ENCODE results near the gene TENM4. TPM values are rescaled to one million over a fixed set of nuclear protein-coding genes. Genes with fewer than 3 reads are reported as not detected.

TENM4 gene
- total and polyA plus RNA-seq, 4 experiments from 2014 or later = 0.25 to 0.28 TPM; not detected in 2

GRCh38 chr11:79412761-79413160 lies 28.1 kb downstream of the TENM4 start:
- DNase-seq = no peak
- Histone ChIP-seq H3K27me3 (ENCODE audit: insufficient read depth, low read length) (no peaks in the 10 kb centered on the region), H3K27ac (ENCODE audit: low read depth, low read length) (no peak overlapping the region), H3K9me3 (ENCODE audit: control insufficient read depth in 1 of 2, low read length in 2 of 2) (no peaks in the 10 kb centered on the region), H3K4me1 (ENCODE audit: insufficient read depth, low read length) (no peaks in the 10 kb centered on the region), H3K4me3 (ENCODE audit: low read length in 2 of 2) (no peak overlapping the region), H3K36me3 (ENCODE audit: insufficient read depth, low read length) (no peaks in the 10 kb centered on the region)
- no peaks in the 10 kb centered on the region for H3K36me3 Mint-ChIP-seq
- H3K9me3 Mint-ChIP-seq = peaks cover 0 to 9% (median 4%) of the 10 kb centered on the region in 8 donors
- H3K27me3 Mint-ChIP-seq = peaks cover 0 to 1% of the 10 kb centered on the region in 2 donors
- ChIA-PET CTCF (ENCODE audit: partially characterized antibody) (no interaction called here), POLR2A (ENCODE audit: partially characterized antibody) (no interaction called here)
- H3K4me1 Mint-ChIP-seq = no peaks in the 10 kb centered on the region
- H3K27ac Mint-ChIP-seq = no peak overlapping the region
- H3K4me3 Mint-ChIP-seq = no peak overlapping the region
- intact Hi-C loops (cut with micrococcal nuclease) = no loop called here

- no peaks in the 10 kb centered on the region for H3K36me3 ChIP-seq (ENCODE audit: insufficient read depth, low read length)
- no peak overlapping the region for H3K27ac ChIP-seq (ENCODE audit: low read depth, low read length)
- Mint-ChIP-seq H3K27me3 (peaks cover 0 to 1% of the 10 kb centered on the region in 2 donors), H3K4me1 (no peaks in the 10 kb centered on the region), H3K36me3 (no peaks in the 10 kb centered on the region), H3K4me3 (no peak overlapping the region), H3K27ac (no peak overlapping the region), H3K9me3 (peaks cover 0 to 5% (median 2%) of the 10 kb centered on the region in 8 donors)
- H3K27me3 ChIP-seq (ENCODE audit: insufficient read depth, low read length) = no peaks in the 10 kb centered on the region
- intact Hi-C loops (cut with micrococcal nuclease) = no loop called here
- no peak overlapping the region for H3K4me3 ChIP-seq (ENCODE audit: low read length in 2 of 2)
- CTCF ChIA-PET (ENCODE audit: partially characterized antibody) = no interaction called here
- H3K9me3 ChIP-seq (ENCODE audit: control insufficient read depth in 1 of 2, low read length in 2 of 2) = no peaks in the 10 kb centered on the region
- DNase-seq = no peak
- no peaks in the 10 kb centered on the region for H3K4me1 ChIP-seq (ENCODE audit: insufficient read depth, low read length)
- POLR2A ChIA-PET (ENCODE audit: partially characterized antibody) = no interaction called here
Measured at GRCh38 chr11:79409330-79409729, 31.5 kb downstream of the TENM4 start.

GRCh38 chr11:79406376-79406775 lies 34.5 kb downstream of the TENM4 start:
- Histone ChIP-seq H3K4me1 (ENCODE audit: insufficient read depth, low read length) (no peaks in the 10 kb centered on the region), H3K9me3 (ENCODE audit: control insufficient read depth in 1 of 2, low read length in 2 of 2) (no peaks in the 10 kb centered on the region), H3K27ac (ENCODE audit: low read depth, low read length) (no peak overlapping the region), H3K36me3 (ENCODE audit: insufficient read depth, low read length) (no peaks in the 10 kb centered on the region), H3K4me3 (ENCODE audit: low read length in 2 of 2) (no peak overlapping the region), H3K27me3 (ENCODE audit: insufficient read depth, low read length) (no peaks in the 10 kb centered on the region)
- no peak overlapping the region for H3K4me3 Mint-ChIP-seq
- H3K27me3 Mint-ChIP-seq = peaks cover 0 to under 1% of the 10 kb centered on the region in 2 donors
- POLR2A ChIA-PET (ENCODE audit: partially characterized antibody) = no interaction called here
- no peaks in the 10 kb centered on the region for H3K36me3 Mint-ChIP-seq
- H3K9me3 Mint-ChIP-seq = peaks cover 0 to 8% (median 2%) of the 10 kb centered on the region in 8 donors
- intact Hi-C loops (cut with micrococcal nuclease) = no loop called here
- CTCF ChIA-PET (ENCODE audit: partially characterized antibody) = no interaction called here
- H3K4me1 Mint-ChIP-seq = no peaks in the 10 kb centered on the region
- DNase-seq = no peak
- no peak overlapping the region for H3K27ac Mint-ChIP-seq

- Mint-ChIP-seq H3K9me3 (peaks cover 0 to 8% (median 2%) of the 10 kb centered on the region in 8 donors), H3K27me3 (no peaks in the 10 kb centered on the region), H3K27ac (no peak overlapping the region), H3K36me3 (no peaks in the 10 kb centered on the region), H3K4me1 (no peaks in the 10 kb centered on the region), H3K4me3 (no peak overlapping the region)
- Histone ChIP-seq H3K27me3 (ENCODE audit: insufficient read depth, low read length) (no peaks in the 10 kb centered on the region), H3K9me3 (ENCODE audit: control insufficient read depth in 1 of 2, low read length in 2 of 2) (no peaks in the 10 kb centered on the region), H3K4me3 (ENCODE audit: low read length in 2 of 2) (no peak overlapping the region), H3K4me1 (ENCODE audit: insufficient read depth, low read length) (no peaks in the 10 kb centered on the region), H3K36me3 (ENCODE audit: insufficient read depth, low read length) (no peaks in the 10 kb centered on the region), H3K27ac (ENCODE audit: low read depth, low read length) (no peak overlapping the region)
- POLR2A ChIA-PET (ENCODE audit: partially characterized antibody) = no interaction called here
- CTCF ChIA-PET (ENCODE audit: partially characterized antibody) = no interaction called here
- intact Hi-C loops (cut with micrococcal nuclease) = no loop called here
- no peak for DNase-seq
Measured at GRCh38 chr11:79404806-79405205, 36.0 kb downstream of the TENM4 start.

- no peaks in the 10 kb centered on the region for H3K36me3 ChIP-seq (ENCODE audit: insufficient read depth, low read length)
- peaks cover 0 to 8% (median 2%) of the 10 kb centered on the region in 8 donors for H3K9me3 Mint-ChIP-seq
- no peaks in the 10 kb centered on the region for H3K4me1 ChIP-seq (ENCODE audit: insufficient read depth, low read length)
- no peak overlapping the region for H3K4me3 ChIP-seq (ENCODE audit: low read length in 2 of 2)
- intact Hi-C loops (cut with micrococcal nuclease) = no loop called here
- no peak overlapping the region for H3K4me3 Mint-ChIP-seq
- no peak for DNase-seq
- no peaks in the 10 kb centered on the region for H3K27me3 Mint-ChIP-seq
- no peak overlapping the region for H3K27ac ChIP-seq (ENCODE audit: low read depth, low read length)
- no peaks in the 10 kb centered on the region for H3K36me3 Mint-ChIP-seq
- no peak overlapping the region for H3K27ac Mint-ChIP-seq
- no peaks in the 10 kb centered on the region for H3K9me3 ChIP-seq (ENCODE audit: control insufficient read depth in 1 of 2, low read length in 2 of 2)
- POLR2A ChIA-PET (ENCODE audit: partially characterized antibody) = no interaction called here
- no peaks in the 10 kb centered on the region for H3K27me3 ChIP-seq (ENCODE audit: insufficient read depth, low read length)
- CTCF ChIA-PET (ENCODE audit: partially characterized antibody) = no interaction called here
- H3K4me1 Mint-ChIP-seq = no peaks in the 10 kb centered on the region
Measured at GRCh38 chr11:79404325-79404724, 36.5 kb downstream of the TENM4 start.

- Histone ChIP-seq H3K27ac (ENCODE audit: low read depth, low read length) (no peak overlapping the region), H3K4me1 (ENCODE audit: insufficient read depth, low read length) (no peaks in the 10 kb centered on the region), H3K4me3 (ENCODE audit: low read length in 2 of 2) (no peak overlapping the region), H3K9me3 (ENCODE audit: control insufficient read depth in 1 of 2, low read length in 2 of 2) (no peaks in the 10 kb centered on the region), H3K27me3 (ENCODE audit: insufficient read depth, low read length) (no peaks in the 10 kb centered on the region), H3K36me3 (ENCODE audit: insufficient read depth, low read length) (no peaks in the 10 kb centered on the region)
- Mint-ChIP-seq H3K27me3 (no peaks in the 10 kb centered on the region), H3K4me3 (no peak overlapping the region), H3K27ac (no peak overlapping the region), H3K4me1 (no peaks in the 10 kb centered on the region), H3K9me3 (peaks cover 0 to 8% (median 2%) of the 10 kb centered on the region in 8 donors), H3K36me3 (no peaks in the 10 kb centered on the region)
- no peak for DNase-seq
- intact Hi-C loops (cut with micrococcal nuclease) = no loop called here
- ChIA-PET CTCF (ENCODE audit: partially characterized antibody) (no interaction called here), POLR2A (ENCODE audit: partially characterized antibody) (no interaction called here)
Measured at GRCh38 chr11:79403839-79404238, 37.0 kb downstream of the TENM4 start.

GRCh38 chr11:79402912-79403311 lies 37.9 kb downstream of the TENM4 start:
- Mint-ChIP-seq H3K27me3 (no peaks in the 10 kb centered on the region), H3K36me3 (no peaks in the 10 kb centered on the region), H3K4me1 (no peaks in the 10 kb centered on the region), H3K27ac (no peak overlapping the region), H3K9me3 (peaks cover 0 to 7% (median 2%) of the 10 kb centered on the region in 8 donors), H3K4me3 (no peak overlapping the region)
- ChIA-PET CTCF (ENCODE audit: partially characterized antibody) (no interaction called here), POLR2A (ENCODE audit: partially characterized antibody) (no interaction called here)
- H3K4me3 ChIP-seq (ENCODE audit: low read length in 2 of 2) = no peak overlapping the region
- H3K9me3 ChIP-seq (ENCODE audit: control insufficient read depth in 1 of 2, low read length in 2 of 2) = no peaks in the 10 kb centered on the region
- no peaks in the 10 kb centered on the region for H3K36me3 ChIP-seq (ENCODE audit: insufficient read depth, low read length)
- no peaks in the 10 kb centered on the region for H3K27me3 ChIP-seq (ENCODE audit: insufficient read depth, low read length)
- DNase-seq = no peak
- intact Hi-C loops (cut with micrococcal nuclease) = no loop called here
- no peak overlapping the region for H3K27ac ChIP-seq (ENCODE audit: low read depth, low read length)
- no peaks in the 10 kb centered on the region for H3K4me1 ChIP-seq (ENCODE audit: insufficient read depth, low read length)

- H3K27me3 ChIP-seq (ENCODE audit: insufficient read depth, low read length) = no peaks in the 10 kb centered on the region
- no peak overlapping the region for H3K4me3 ChIP-seq (ENCODE audit: low read length in 2 of 2)
- no peak overlapping the region for H3K4me3 Mint-ChIP-seq
- no peaks in the 10 kb centered on the region for H3K4me1 Mint-ChIP-seq
- H3K27me3 Mint-ChIP-seq = no peaks in the 10 kb centered on the region
- H3K36me3 Mint-ChIP-seq = no peaks in the 10 kb centered on the region
- no peak overlapping the region for H3K27ac Mint-ChIP-seq
- no peaks in the 10 kb centered on the region for H3K36me3 ChIP-seq (ENCODE audit: insufficient read depth, low read length)
- no peaks in the 10 kb centered on the region for H3K4me1 ChIP-seq (ENCODE audit: insufficient read depth, low read length)
- POLR2A ChIA-PET (ENCODE audit: partially characterized antibody) = no interaction called here
- CTCF ChIA-PET (ENCODE audit: partially characterized antibody) = no interaction called here
- intact Hi-C loops (cut with micrococcal nuclease) = no loop called here
- no peaks in the 10 kb centered on the region for H3K9me3 ChIP-seq (ENCODE audit: control insufficient read depth in 1 of 2, low read length in 2 of 2)
- DNase-seq = no peak
- H3K27ac ChIP-seq (ENCODE audit: low read depth, low read length) = no peak overlapping the region
- H3K9me3 Mint-ChIP-seq = peaks cover 0 to 6% (median 2%) of the 10 kb centered on the region in 8 donors
Measured at GRCh38 chr11:79400717-79401330, 40.0 kb downstream of the TENM4 start.

All from CD4-positive, alpha-beta memory T cell (primary cell).